ENCODE data around the gene AIFM1. TPM values are rescaled to one million over a fixed set of nuclear protein-coding genes. Genes with fewer than 3 reads are reported as not detected.

The AIFM1 gene
- total RNA-seq, 1 experiment from 2014 or later = 69.4 TPM

DNA sequence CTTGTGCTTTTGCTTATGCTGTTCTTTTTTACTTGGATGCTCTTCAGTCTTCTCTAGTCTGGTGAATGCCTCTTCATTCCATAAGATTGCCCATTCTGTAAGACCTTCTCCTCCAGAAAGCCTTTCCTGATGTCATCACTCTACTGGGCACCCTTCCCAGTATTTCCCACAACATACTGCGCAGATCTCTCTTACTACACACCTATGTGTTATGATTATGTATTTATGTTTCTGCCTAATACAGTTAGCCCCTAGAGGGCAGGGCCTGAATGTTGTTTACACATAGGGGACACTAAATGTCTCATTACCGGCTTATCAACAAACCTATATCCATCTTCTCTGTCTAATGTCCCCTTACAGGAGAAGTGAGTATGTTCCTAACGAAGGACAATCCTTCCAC lies 21.1 kb downstream of the AIFM1 start:
- H3K27me3 ChIP-seq (replicated peaks; ENCODE audit: insufficient read depth, low read depth, low read length, poor library complexity) = no peaks in the 10 kb centered on the region
- CTCF ChIA-PET = no interaction called here
- POLR2A ChIA-PET (ENCODE audit: low non-redundant PET) = no interaction called here
- BruUV-seq (replicated peaks) = no TSS peak
- TF ChIP-seq CTCF (conservative IDR thresholded peaks at IDR 0.05; ENCODE audit: low read depth, low read length) (no peak), EZH2 (IDR thresholded peaks at IDR 0.05; ENCODE audit: borderline replicate concordance, low read depth, low read length, poor library complexity, severe bottlenecking) (no peak)
- H3K27ac ChIP-seq (ENCODE audit: low read depth, low read length, poor library complexity, severe bottlenecking) = no peak overlapping the region
- no peaks in the 10 kb centered on the region for H3K9me3 ChIP-seq (ENCODE audit: low read depth, low read length, poor library complexity, severe bottlenecking)
- no peaks in the 10 kb centered on the region for H3K4me1 ChIP-seq (ENCODE audit: insufficient read depth, low read length, poor library complexity, severe bottlenecking)
- intact Hi-C loops (cut with micrococcal nuclease; ENCODE audit: unreplicated experiment) = no loop called here
- no peak overlapping the region for H3K4me3 ChIP-seq (ENCODE audit: low read depth, low read length, poor library complexity, severe bottlenecking)
- DNase-seq (ENCODE audit: low spot score) = no peak
- H3K36me3 ChIP-seq (ENCODE audit: insufficient read depth, low read length, poor library complexity, severe bottlenecking) = peaks cover 33% of the 10 kb centered on the region

DNA sequence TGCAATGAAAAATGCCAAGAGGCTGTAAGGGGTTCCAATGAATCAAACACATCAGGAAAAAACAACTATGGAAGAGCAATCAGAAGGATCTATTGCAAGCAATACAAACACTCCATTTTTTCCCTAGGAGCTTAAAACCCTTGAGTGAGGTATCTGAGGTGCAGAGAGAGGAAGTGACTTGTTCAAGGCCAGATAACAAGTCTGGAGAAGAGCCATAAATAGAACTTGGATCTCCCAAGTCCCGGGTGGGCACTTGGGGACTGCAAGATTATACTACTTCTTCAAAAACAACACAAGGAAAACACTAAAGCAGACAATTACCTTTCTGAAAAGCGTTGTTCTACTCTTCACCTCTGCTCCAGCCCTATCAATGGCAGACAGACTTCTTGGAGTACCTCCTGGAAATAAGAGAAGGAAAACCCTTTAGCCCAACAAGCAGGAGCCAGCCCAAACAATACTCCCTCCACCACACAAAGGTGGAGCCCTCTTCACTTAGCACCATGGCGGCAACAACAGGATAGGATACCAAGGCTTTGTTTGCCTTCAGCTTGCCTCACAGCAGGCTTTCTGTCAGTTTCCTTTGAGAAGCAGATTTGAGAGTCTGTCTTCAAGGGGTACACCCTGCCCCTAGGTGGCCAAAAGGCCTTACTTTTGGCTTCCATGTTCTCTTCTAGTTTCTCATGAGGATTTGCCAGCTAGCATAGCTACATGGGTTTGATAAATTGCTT lies 26.0 kb downstream of the AIFM1 start:
- POLR2A ChIA-PET (ENCODE audit: low non-redundant PET) = no interaction called here

GRCh38 chrX:130136961-130137360 lies 28.7 kb downstream of the AIFM1 start:
- Histone ChIP-seq H3K36me3 (ENCODE audit: insufficient read depth, low read length, poor library complexity, severe bottlenecking) (peaks cover 21% of the 10 kb centered on the region), H3K9me3 (ENCODE audit: low read depth, low read length, poor library complexity, severe bottlenecking) (no peaks in the 10 kb centered on the region), H3K27ac (ENCODE audit: low read depth, low read length, poor library complexity, severe bottlenecking) (no peak overlapping the region), H3K4me1 (ENCODE audit: insufficient read depth, low read length, poor library complexity, severe bottlenecking) (no peaks in the 10 kb centered on the region), H3K4me3 (ENCODE audit: low read depth, low read length, poor library complexity, severe bottlenecking) (no peak overlapping the region), H3K27me3 (replicated peaks; ENCODE audit: insufficient read depth, low read depth, low read length, poor library complexity) (no peaks in the 10 kb centered on the region)
- intact Hi-C loops (cut with micrococcal nuclease; ENCODE audit: unreplicated experiment) = no loop called here
- no peak for TF ChIP-seq CTCF (conservative IDR thresholded peaks at IDR 0.05; ENCODE audit: low read depth, low read length)
- no peak for TF ChIP-seq EZH2 (IDR thresholded peaks at IDR 0.05; ENCODE audit: borderline replicate concordance, low read depth, low read length, poor library complexity, severe bottlenecking)
- CTCF ChIA-PET = no interaction called here
- DNase-seq (ENCODE audit: low spot score) = no peak
- BruUV-seq (replicated peaks) = no TSS peak
- POLR2A ChIA-PET (ENCODE audit: low non-redundant PET) = no interaction called here

More for the DNA sequence above, 26.0 kb downstream of the AIFM1 start:
- H3K4me1 ChIP-seq (ENCODE audit: insufficient read depth, low read length, poor library complexity, severe bottlenecking) = no peaks in the 10 kb centered on the region
- peaks cover 21% of the 10 kb centered on the region for H3K36me3 ChIP-seq (ENCODE audit: insufficient read depth, low read length, poor library complexity, severe bottlenecking)
- CTCF ChIA-PET = no interaction called here
- BruUV-seq (replicated peaks) = no TSS peak
- intact Hi-C loops (cut with micrococcal nuclease; ENCODE audit: unreplicated experiment) = no loop called here
- no peak for DNase-seq (ENCODE audit: low spot score)
- no peaks in the 10 kb centered on the region for H3K9me3 ChIP-seq (ENCODE audit: low read depth, low read length, poor library complexity, severe bottlenecking)
- no peak for TF ChIP-seq CTCF (conservative IDR thresholded peaks at IDR 0.05; ENCODE audit: low read depth, low read length)
- no peak for TF ChIP-seq EZH2 (IDR thresholded peaks at IDR 0.05; ENCODE audit: borderline replicate concordance, low read depth, low read length, poor library complexity, severe bottlenecking)
- H3K27me3 ChIP-seq (replicated peaks; ENCODE audit: insufficient read depth, low read depth, low read length, poor library complexity) = no peaks in the 10 kb centered on the region
- no peak overlapping the region for H3K27ac ChIP-seq (ENCODE audit: low read depth, low read length, poor library complexity, severe bottlenecking)
- no peak overlapping the region for H3K4me3 ChIP-seq (ENCODE audit: low read depth, low read length, poor library complexity, severe bottlenecking)
